ENCODE data around the gene SAAL1. TPM values are rescaled to one million over a fixed set of nuclear protein-coding genes. Genes with fewer than 3 reads are reported as not detected.

SAAL1 gene
- total RNA-seq, 1 experiment from 2014 or later: 19.5 TPM

GRCh38 chr11:18075444-18075843, 30.4 kb downstream of the SAAL1 start:
- Histone ChIP-seq H3K9me3 (ENCODE audit: control insufficient read depth, insufficient read depth, low read depth, low read length) (no peaks in the 10 kb centered on the region), H3K27me3 (ENCODE audit: control insufficient read depth, insufficient read depth, low read length) (no peaks in the 10 kb centered on the region), H3K27ac (ENCODE audit: low read length) (no peak overlapping the region), H3K4me3 (ENCODE audit: low read depth in 2 of 2, low read length in 2 of 2) (no peak overlapping the region), H3K36me3 (ENCODE audit: control insufficient read depth, insufficient read depth, low read length) (peaks cover 2% of the 10 kb centered on the region; the same call in 1 of the 2 replicates), H3K4me1 (ENCODE audit: control insufficient read depth, insufficient read depth, low read length) (no peaks in the 10 kb centered on the region)
- in situ Hi-C loops (cut with HindIII; ENCODE audit: low pct_unique_long_range_greater_than_20kb, low sequenced_read_pairs) (no loop called here), intact Hi-C loops (cut with micrococcal nuclease; ENCODE audit: unreplicated experiment) (no loop called here)
- POLR2A ChIA-PET: no interaction called here
- ATAC-seq (no peak), DNase-seq (ENCODE audit: low read depth, low spot score) (no peak)
- TF ChIP-seq TCF7L2 (IDR thresholded peaks at IDR 0.05; ENCODE audit: low read depth, low read length) (no peak), SIN3A (IDR thresholded peaks at IDR 0.05; ENCODE audit: borderline replicate concordance, insufficient read depth, low read depth, low read length) (no peak), POLR2AphosphoS5 (IDR thresholded peaks at IDR 0.05; ENCODE audit: low read depth, low read length) (no peak), CTCF (IDR thresholded peaks at IDR 0.05) (no peak), REST (IDR thresholded peaks at IDR 0.05; ENCODE audit: insufficient read depth in 1 of 2, low read depth in 2 of 2, low read length in 1 of 2) (no peak)
- CTCF ChIA-PET: no interaction called here
- BruUV-seq (replicated peaks): no TSS peak

- DNase-seq (ENCODE audit: low read depth, low spot score) (no peak), ATAC-seq (no peak)
- intact Hi-C loops (cut with micrococcal nuclease; ENCODE audit: unreplicated experiment): no loop called here
- no peak overlapping the region for H3K4me3 ChIP-seq (ENCODE audit: low read depth in 2 of 2, low read length in 2 of 2)
- ChIA-PET POLR2A (no interaction called here), CTCF (no interaction called here)
- H3K36me3 ChIP-seq (ENCODE audit: control insufficient read depth, insufficient read depth, low read length): no peaks in the 10 kb centered on the region
- H3K27me3 ChIP-seq (ENCODE audit: control insufficient read depth, insufficient read depth, low read length): no peaks in the 10 kb centered on the region
- H3K9me3 ChIP-seq (ENCODE audit: control insufficient read depth, insufficient read depth, low read depth, low read length): no peaks in the 10 kb centered on the region
- in situ Hi-C loops (cut with HindIII; ENCODE audit: low pct_unique_long_range_greater_than_20kb, low sequenced_read_pairs): no loop called here
- no TSS peak for BruUV-seq (replicated peaks)
- H3K27ac ChIP-seq (ENCODE audit: low read length): no peak overlapping the region
- no peak for TF ChIP-seq POLR2AphosphoS5 (IDR thresholded peaks at IDR 0.05; ENCODE audit: low read depth, low read length)
- no peak for TF ChIP-seq REST (IDR thresholded peaks at IDR 0.05; ENCODE audit: insufficient read depth in 1 of 2, low read depth in 2 of 2, low read length in 1 of 2)
- TF ChIP-seq CTCF (IDR thresholded peaks at IDR 0.05): no peak
- no peak for TF ChIP-seq TCF7L2 (IDR thresholded peaks at IDR 0.05; ENCODE audit: low read depth, low read length)
- TF ChIP-seq SIN3A (IDR thresholded peaks at IDR 0.05; ENCODE audit: borderline replicate concordance, insufficient read depth, low read depth, low read length): no peak
- no peaks in the 10 kb centered on the region for H3K4me1 ChIP-seq (ENCODE audit: control insufficient read depth, insufficient read depth, low read length)
Measured at GRCh38 chr11:18071098-18071705, 34.7 kb downstream of the SAAL1 start.

All from Panc1 (cell line).